GM23338 (cell line): ENCODE measurements around the gene THSD4. TPM values are rescaled to one million over a fixed set of nuclear protein-coding genes. Genes with fewer than 3 reads are reported as not detected.

Experiments
- ATAC-seq: fragments of 200-7000 bp; cut with Tn5 transposase; 3 replicates; pipeline ENCODE4 v1.9.1; 2020
- DNase-seq: peaks from one replicate; pipeline ENCODE4 v3.0.0-alpha.2; 2015; ENCODE audit warnings: low spot score
- H2AFZ ChIP-seq: fragments of 200-600 bp; sonication (generic); 2 replicates; pipeline ENCODE4 v1.8.0; 2016; ENCODE audit warnings: antibody characterized with exemption, mild to moderate bottlenecking, moderate library complexity
- H3F3A ChIP-seq: fragments of 200-600 bp; sonication (generic); replicated peaks from 2 replicates; pipeline ENCODE4 v1.8.0; 2017; ENCODE audit warnings: antibody characterized with exemption, mixed run types, low read depth
- H3K27ac ChIP-seq: fragments of 200-600 bp; sonication (generic); 2 replicates; pipeline ENCODE4 v1.6.1; 2016; ENCODE audit warnings: low read depth
- H3K27me3 ChIP-seq: fragments of 200-600 bp; sonication (generic); 2 replicates; pipeline ENCODE4 v1.8.0; 2016; ENCODE audit warnings: mild to moderate bottlenecking, mixed run types, moderate library complexity; ENCODE audit not compliant: insufficient read depth
- H3K36me3 ChIP-seq: fragments of 200-600 bp; sonication (generic); 2 replicates; pipeline ENCODE4 v1.8.0; 2016; ENCODE audit warnings: mild to moderate bottlenecking; ENCODE audit not compliant: insufficient read depth
- H3K4me1 ChIP-seq: fragments of 200-600 bp; sonication (generic); 2 replicates; pipeline ENCODE4 v1.8.0; 2016; ENCODE audit warnings: mild to moderate bottlenecking, moderate library complexity; ENCODE audit not compliant: insufficient read depth
- H3K4me2 ChIP-seq: fragments of 200-600 bp; sonication (generic); 2 replicates; pipeline ENCODE4 v1.7.1; 2017; ENCODE audit warnings: mixed run types
- H3K4me3 ChIP-seq: fragments of 200-600 bp; sonication (generic); 2 replicates; pipeline ENCODE4 v1.6.1; 2016; ENCODE audit warnings: mixed run types
- H3K79me2 ChIP-seq: fragments of 200-600 bp; sonication (generic); replicated peaks from 2 replicates; pipeline ENCODE4 v1.8.0; 2017; ENCODE audit warnings: mild to moderate bottlenecking; ENCODE audit not compliant: insufficient read depth
- H3K9me2 ChIP-seq: fragments of 200-600 bp; sonication (generic); 2 replicates; pipeline ENCODE4 v1.8.0; 2017; ENCODE audit not compliant: insufficient read depth
- H4K20me1 ChIP-seq: fragments of 200-600 bp; sonication (generic); replicated peaks from 2 replicates; pipeline ENCODE4 v1.8.0; 2017; ENCODE audit warnings: mild to moderate bottlenecking; ENCODE audit not compliant: insufficient read depth
- H3K27ac Mint-ChIP-seq: 2 replicates; pipeline ENCODE4 v1.8.0; 2020; ENCODE audit warnings: inconsistent platforms, mild to moderate bottlenecking, moderate library complexity, mixed read lengths
- H3K27me3 Mint-ChIP-seq: 3 replicates; pipeline ENCODE4 v1.8.0; 2022; ENCODE audit warnings: low read depth, mild to moderate bottlenecking, moderate library complexity, mixed read lengths, inconsistent platforms; ENCODE audit not compliant: insufficient read depth, poor library complexity
- H3K36me3 Mint-ChIP-seq: 3 replicates; pipeline ENCODE4 v1.8.0; 2021; ENCODE audit warnings: low read depth, mild to moderate bottlenecking, inconsistent platforms, moderate library complexity, mixed read lengths
- H3K4me1 Mint-ChIP-seq: 3 replicates; pipeline ENCODE4 v1.8.0; 2020; ENCODE audit warnings: mild to moderate bottlenecking, inconsistent platforms, mixed read lengths
- H3K4me3 Mint-ChIP-seq: 3 replicates; pipeline ENCODE4 v1.8.0; 2021; ENCODE audit warnings: moderate library complexity, mild to moderate bottlenecking, inconsistent platforms, mixed read lengths
- H3K9me3 Mint-ChIP-seq: 3 replicates; pipeline ENCODE4 v1.8.0; 2020; ENCODE audit warnings: moderate library complexity, mild to moderate bottlenecking, inconsistent platforms, mixed read lengths
- CREB1 ChIP-seq: fragments of 250-450 bp; sonication (Bioruptor Pico); IDR thresholded peaks from 2 replicates; pipeline ENCODE4 v1.5.0; 2020; ENCODE audit warnings: low read depth, mild to moderate bottlenecking, moderate library complexity
- CTCF ChIP-seq, 2 experiments: fragments of 200-600 bp in 1 of 2; sonication (generic) in 1 of 2; conservative IDR thresholded peaks; 2 replicates each; pipeline versions ENCODE4 v1.5.1 to v1.6.1; 2016 to 2017; ENCODE audit warnings: antibody characterized with exemption in 2 of 2, low read depth in 2 of 2, mild to moderate bottlenecking in 2 of 2, moderate library complexity in 1 of 2
- ETS1 ChIP-seq: IDR thresholded peaks from 2 replicates; pipeline ENCODE4 v1.6.1; 2016; ENCODE audit warnings: antibody characterized with exemption
- EZH2 ChIP-seq: fragments of 200-600 bp; sonication (generic); IDR thresholded peaks from one replicate; pipeline ENCODE4 v1.8.0; 2017; ENCODE audit warnings: antibody characterized with exemption, mild to moderate bottlenecking, low read depth; ENCODE audit not compliant: unreplicated experiment
- EZH2phosphoT487 ChIP-seq: fragments of 200-600 bp; sonication (generic); IDR thresholded peaks from one replicate; pipeline ENCODE4 v1.8.1; 2018; ENCODE audit warnings: antibody characterized with exemption; ENCODE audit not compliant: unreplicated experiment
- JUNB ChIP-seq: IDR thresholded peaks from one replicate; pipeline ENCODE4 v1.6.1; 2016; ENCODE audit warnings: antibody characterized with exemption; ENCODE audit not compliant: unreplicated experiment
- POLR2AphosphoS5 ChIP-seq: IDR thresholded peaks from 2 replicates; pipeline ENCODE4 v1.6.1; 2016; ENCODE audit warnings: antibody characterized with exemption, low read depth
- STAT1 ChIP-seq: IDR thresholded peaks from one replicate; pipeline ENCODE4 v1.6.1; 2016; ENCODE audit warnings: antibody characterized with exemption; ENCODE audit not compliant: unreplicated experiment
- ZNF114 ChIP-seq: fragments of 250-450 bp; sonication (Bioruptor Pico); IDR thresholded peaks from 2 replicates; pipeline ENCODE4 v1.5.0; 2020; ENCODE audit warnings: mild to moderate bottlenecking, moderate library complexity
- ZNF331 ChIP-seq: fragments of 250-450 bp; sonication (Bioruptor Pico); IDR thresholded peaks from 2 replicates; pipeline ENCODE4 v1.5.0; 2020; ENCODE audit warnings: low read depth, mild to moderate bottlenecking, moderate library complexity
- polyA plus RNA-seq: library from polyadenylated mRNA; unstranded; fragments of >200 nt; fragmentation: Nextera tagmentation; extraction: Ambion mirVana; gene quantifications from 2 replicates; pipeline ENCODE4 v1.2.1, GENCODE V29; 2016
- total RNA-seq: library from RNA; depleted of rRNA; stranded (reverse); fragments of >200 nt; shearing (Covaris generic); gene quantifications from 2 replicates; pipeline ENCODE4 v1.2.3, GENCODE V29; 2014
- TF ChIP-seq, protein P1 (sequence below): fragments of 250-450 bp; sonication (Bioruptor Pico); IDR thresholded peaks from 2 replicates; pipeline ENCODE4 v1.5.0; 2020; ENCODE audit warnings: mild to moderate bottlenecking, moderate library complexity
- TF ChIP-seq, protein P2 (sequence below): IDR thresholded peaks from one replicate; pipeline ENCODE4 v1.6.1; 2018; ENCODE audit warnings: antibody characterized with exemption; ENCODE audit not compliant: unreplicated experiment

The THSD4 gene
- total and polyA plus RNA-seq, 2 experiments from 2014 or later: 2.0 to 7.4 TPM

DNA sequence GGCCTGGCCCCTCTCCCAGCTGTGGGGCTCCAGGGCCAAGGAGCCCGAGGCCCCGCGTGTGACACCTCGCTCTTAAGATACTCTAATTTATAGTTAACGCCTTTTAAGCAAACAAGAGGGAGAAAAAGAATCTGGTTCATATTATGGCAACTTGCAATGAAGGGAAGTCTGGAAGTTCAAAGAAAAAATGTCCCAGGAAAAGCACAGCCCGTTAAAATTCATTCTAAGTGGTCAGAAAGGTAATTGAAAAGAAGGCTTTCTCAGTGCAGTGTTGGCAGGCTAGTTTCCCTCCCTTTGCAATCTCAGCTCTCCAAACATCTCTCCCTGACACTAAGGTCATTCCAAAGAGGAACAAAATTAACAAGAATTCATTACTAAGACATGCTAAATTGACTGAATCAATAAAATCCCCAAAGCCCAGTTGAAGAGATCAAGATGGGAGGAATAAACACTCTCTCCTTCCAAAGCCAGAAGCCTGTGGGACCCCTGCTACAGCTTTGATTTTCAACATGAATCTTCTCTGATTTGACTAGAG, 339.3 kb downstream of the THSD4 start (continued):
- TF ChIP-seq, protein P1, sequence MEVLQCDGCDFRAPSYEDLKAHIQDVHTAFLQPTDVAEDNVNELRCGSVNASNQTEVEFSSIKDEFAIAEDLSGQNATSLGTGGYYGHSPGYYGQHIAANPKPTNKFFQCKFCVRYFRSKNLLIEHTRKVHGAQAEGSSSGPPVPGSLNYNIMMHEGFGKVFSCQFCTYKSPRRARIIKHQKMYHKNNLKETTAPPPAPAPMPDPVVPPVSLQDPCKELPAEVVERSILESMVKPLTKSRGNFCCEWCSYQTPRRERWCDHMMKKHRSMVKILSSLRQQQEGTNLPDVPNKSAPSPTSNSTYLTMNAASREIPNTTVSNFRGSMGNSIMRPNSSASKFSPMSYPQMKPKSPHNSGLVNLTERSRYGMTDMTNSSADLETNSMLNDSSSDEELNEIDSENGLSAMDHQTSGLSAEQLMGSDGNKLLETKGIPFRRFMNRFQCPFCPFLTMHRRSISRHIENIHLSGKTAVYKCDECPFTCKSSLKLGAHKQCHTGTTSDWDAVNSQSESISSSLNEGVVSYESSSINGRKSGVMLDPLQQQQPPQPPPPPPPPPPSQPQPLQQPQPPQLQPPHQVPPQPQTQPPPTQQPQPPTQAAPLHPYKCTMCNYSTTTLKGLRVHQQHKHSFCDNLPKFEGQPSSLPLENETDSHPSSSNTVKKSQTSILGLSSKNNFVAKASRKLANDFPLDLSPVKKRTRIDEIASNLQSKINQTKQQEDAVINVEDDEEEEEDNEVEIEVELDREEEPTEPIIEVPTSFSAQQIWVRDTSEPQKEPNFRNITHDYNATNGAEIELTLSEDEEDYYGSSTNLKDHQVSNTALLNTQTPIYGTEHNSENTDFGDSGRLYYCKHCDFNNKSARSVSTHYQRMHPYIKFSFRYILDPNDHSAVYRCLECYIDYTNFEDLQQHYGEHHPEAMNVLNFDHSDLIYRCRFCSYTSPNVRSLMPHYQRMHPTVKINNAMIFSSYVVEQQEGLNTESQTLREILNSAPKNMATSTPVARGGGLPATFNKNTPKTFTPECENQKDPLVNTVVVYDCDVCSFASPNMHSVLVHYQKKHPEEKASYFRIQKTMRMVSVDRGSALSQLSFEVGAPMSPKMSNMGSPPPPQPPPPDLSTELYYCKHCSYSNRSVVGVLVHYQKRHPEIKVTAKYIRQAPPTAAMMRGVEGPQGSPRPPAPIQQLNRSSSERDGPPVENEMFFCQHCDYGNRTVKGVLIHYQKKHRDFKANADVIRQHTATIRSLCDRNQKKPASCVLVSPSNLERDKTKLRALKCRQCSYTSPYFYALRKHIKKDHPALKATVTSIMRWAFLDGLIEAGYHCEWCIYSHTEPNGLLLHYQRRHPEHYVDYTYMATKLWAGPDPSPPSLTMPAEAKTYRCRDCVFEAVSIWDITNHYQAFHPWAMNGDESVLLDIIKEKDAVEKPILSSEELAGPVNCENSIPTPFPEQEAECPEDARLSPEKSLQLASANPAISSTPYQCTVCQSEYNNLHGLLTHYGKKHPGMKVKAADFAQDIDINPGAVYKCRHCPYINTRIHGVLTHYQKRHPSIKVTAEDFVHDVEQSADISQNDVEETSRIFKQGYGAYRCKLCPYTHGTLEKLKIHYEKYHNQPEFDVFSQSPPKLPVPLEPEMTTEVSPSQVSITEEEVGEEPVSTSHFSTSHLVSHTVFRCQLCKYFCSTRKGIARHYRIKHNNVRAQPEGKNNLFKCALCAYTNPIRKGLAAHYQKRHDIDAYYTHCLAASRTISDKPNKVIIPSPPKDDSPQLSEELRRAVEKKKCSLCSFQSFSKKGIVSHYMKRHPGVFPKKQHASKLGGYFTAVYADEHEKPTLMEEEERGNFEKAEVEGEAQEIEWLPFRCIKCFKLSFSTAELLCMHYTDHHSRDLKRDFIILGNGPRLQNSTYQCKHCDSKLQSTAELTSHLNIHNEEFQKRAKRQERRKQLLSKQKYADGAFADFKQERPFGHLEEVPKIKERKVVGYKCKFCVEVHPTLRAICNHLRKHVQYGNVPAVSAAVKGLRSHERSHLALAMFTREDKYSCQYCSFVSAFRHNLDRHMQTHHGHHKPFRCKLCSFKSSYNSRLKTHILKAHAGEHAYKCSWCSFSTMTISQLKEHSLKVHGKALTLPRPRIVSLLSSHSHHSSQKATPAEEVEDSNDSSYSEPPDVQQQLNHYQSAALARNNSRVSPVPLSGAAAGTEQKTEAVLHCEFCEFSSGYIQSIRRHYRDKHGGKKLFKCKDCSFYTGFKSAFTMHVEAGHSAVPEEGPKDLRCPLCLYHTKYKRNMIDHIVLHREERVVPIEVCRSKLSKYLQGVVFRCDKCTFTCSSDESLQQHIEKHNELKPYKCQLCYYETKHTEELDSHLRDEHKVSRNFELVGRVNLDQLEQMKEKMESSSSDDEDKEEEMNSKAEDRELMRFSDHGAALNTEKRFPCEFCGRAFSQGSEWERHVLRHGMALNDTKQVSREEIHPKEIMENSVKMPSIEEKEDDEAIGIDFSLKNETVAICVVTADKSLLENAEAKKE: no peak
- no peak for TF ChIP-seq STAT1
- TF ChIP-seq ZNF114: no peak
- no peak for TF ChIP-seq JUNB
- TF ChIP-seq POLR2AphosphoS5: no peak
- no peak for TF ChIP-seq CREB1
- no peak for TF ChIP-seq EZH2

- H3K9me3 Mint-ChIP-seq: no peaks in the 10 kb centered on the region
- ATAC-seq: no peak
- no peak for TF ChIP-seq EZH2phosphoT487
- no peak for TF ChIP-seq EZH2
- no peak for TF ChIP-seq CTCF (conservative IDR thresholded peaks at IDR 0.05; ENCODE audit: low read depth in 2 of 2)
- TF ChIP-seq JUNB: no peak
- no peak for TF ChIP-seq ZNF331 (CRISPR knock-in tag)
- TF ChIP-seq ZNF114: no peak
- TF ChIP-seq ETS1: no peak
- no peak for TF ChIP-seq CREB1
- TF ChIP-seq, protein P2, sequence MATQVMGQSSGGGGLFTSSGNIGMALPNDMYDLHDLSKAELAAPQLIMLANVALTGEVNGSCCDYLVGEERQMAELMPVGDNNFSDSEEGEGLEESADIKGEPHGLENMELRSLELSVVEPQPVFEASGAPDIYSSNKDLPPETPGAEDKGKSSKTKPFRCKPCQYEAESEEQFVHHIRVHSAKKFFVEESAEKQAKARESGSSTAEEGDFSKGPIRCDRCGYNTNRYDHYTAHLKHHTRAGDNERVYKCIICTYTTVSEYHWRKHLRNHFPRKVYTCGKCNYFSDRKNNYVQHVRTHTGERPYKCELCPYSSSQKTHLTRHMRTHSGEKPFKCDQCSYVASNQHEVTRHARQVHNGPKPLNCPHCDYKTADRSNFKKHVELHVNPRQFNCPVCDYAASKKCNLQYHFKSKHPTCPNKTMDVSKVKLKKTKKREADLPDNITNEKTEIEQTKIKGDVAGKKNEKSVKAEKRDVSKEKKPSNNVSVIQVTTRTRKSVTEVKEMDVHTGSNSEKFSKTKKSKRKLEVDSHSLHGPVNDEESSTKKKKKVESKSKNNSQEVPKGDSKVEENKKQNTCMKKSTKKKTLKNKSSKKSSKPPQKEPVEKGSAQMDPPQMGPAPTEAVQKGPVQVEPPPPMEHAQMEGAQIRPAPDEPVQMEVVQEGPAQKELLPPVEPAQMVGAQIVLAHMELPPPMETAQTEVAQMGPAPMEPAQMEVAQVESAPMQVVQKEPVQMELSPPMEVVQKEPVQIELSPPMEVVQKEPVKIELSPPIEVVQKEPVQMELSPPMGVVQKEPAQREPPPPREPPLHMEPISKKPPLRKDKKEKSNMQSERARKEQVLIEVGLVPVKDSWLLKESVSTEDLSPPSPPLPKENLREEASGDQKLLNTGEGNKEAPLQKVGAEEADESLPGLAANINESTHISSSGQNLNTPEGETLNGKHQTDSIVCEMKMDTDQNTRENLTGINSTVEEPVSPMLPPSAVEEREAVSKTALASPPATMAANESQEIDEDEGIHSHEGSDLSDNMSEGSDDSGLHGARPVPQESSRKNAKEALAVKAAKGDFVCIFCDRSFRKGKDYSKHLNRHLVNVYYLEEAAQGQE: no peak
These were observed 339.8 kb downstream of the THSD4 start for GRCh38 chr15:71455107-71455506.

More at GRCh38 chr15:71455107-71455506, 339.8 kb downstream of the THSD4 start:
- Histone ChIP-seq H3K9me2 (no peaks in the 10 kb centered on the region), H3K4me3 (no peak overlapping the region), H3K36me3 (no peaks in the 10 kb centered on the region), H4K20me1 (no peaks in the 10 kb centered on the region), H3K27ac (no peak overlapping the region), H3K27me3 (no peaks in the 10 kb centered on the region), H3K4me2 (no peak overlapping the region), H3K79me2 (no peaks in the 10 kb centered on the region), H3F3A (no peaks in the 10 kb centered on the region), H3K4me1 (no peaks in the 10 kb centered on the region), H2AFZ (no peak overlapping the region)
- Mint-ChIP-seq H3K4me3 (no peak overlapping the region), H3K4me1 (peaks cover 13% of the 10 kb centered on the region; the same call in 2 of the 3 replicates), H3K36me3 (no peaks in the 10 kb centered on the region), H3K27ac (no peak overlapping the region), H3K27me3 (no peaks in the 10 kb centered on the region)
- no peak for DNase-seq
